Measurements from ENCODE around the gene VSTM2L.
"Not testable (repeated sequence)": the region's sequence is repeated elsewhere in the genome, so short reads cannot be mapped to it uniquely, and the experiment has no call there.

Gene VSTM2L

GRCh38 chr20:37958856-37959520 is 56.1 kb downstream of the VSTM2L start:
- DNase-seq (no peak), ATAC-seq (ENCODE audit: insufficient read depth, low read depth) (no peak)
- TF ChIP-seq, protein P1, sequence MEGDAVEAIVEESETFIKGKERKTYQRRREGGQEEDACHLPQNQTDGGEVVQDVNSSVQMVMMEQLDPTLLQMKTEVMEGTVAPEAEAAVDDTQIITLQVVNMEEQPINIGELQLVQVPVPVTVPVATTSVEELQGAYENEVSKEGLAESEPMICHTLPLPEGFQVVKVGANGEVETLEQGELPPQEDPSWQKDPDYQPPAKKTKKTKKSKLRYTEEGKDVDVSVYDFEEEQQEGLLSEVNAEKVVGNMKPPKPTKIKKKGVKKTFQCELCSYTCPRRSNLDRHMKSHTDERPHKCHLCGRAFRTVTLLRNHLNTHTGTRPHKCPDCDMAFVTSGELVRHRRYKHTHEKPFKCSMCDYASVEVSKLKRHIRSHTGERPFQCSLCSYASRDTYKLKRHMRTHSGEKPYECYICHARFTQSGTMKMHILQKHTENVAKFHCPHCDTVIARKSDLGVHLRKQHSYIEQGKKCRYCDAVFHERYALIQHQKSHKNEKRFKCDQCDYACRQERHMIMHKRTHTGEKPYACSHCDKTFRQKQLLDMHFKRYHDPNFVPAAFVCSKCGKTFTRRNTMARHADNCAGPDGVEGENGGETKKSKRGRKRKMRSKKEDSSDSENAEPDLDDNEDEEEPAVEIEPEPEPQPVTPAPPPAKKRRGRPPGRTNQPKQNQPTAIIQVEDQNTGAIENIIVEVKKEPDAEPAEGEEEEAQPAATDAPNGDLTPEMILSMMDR (IDR thresholded peaks at IDR 0.05; ENCODE audit: borderline replicate concordance, extremely low read depth, low read length, poor library complexity, severe bottlenecking) = no peak
- no peak for TF ChIP-seq EZH2 (IDR thresholded peaks at IDR 0.05; ENCODE audit: borderline replicate concordance, low read depth, low read length, severe bottlenecking)
- Histone ChIP-seq H3K4me1 (ENCODE audit: insufficient read depth, low read length) (no peaks in the 10 kb centered on the region), H2AFZ (ENCODE audit: low read depth, low read length) (no peak overlapping the region), H3K36me3 (ENCODE audit: insufficient read depth, low read length) (no peaks in the 10 kb centered on the region), H3K4me2 (ENCODE audit: insufficient read depth, low read length) (no peak overlapping the region), H3K79me2 (ENCODE audit: insufficient read depth, low read length) (no peaks in the 10 kb centered on the region), H3K4me3 (ENCODE audit: low read depth in 1 of 2, low read length in 2 of 2) (no peak overlapping the region), H3K9ac (ENCODE audit: low read depth, low read length) (no peak overlapping the region), H3K27ac (ENCODE audit: low read length) (no peak overlapping the region), H3K9me3 (ENCODE audit: insufficient read depth, low read length, severe bottlenecking) (no peaks in the 10 kb centered on the region), H3K27me3 (ENCODE audit: insufficient read depth, low read length, poor library complexity) (peaks cover 6% of the 10 kb centered on the region), H4K20me1 (ENCODE audit: insufficient read depth, low read length) (no peaks in the 10 kb centered on the region)

GRCh38 chr20:37961066-37961465 is 58.1 kb downstream of the VSTM2L start:
- H3K27ac ChIP-seq (ENCODE audit: low read length) = no peak overlapping the region
- H3K36me3 ChIP-seq (ENCODE audit: insufficient read depth, low read length) = no peaks in the 10 kb centered on the region
- H3K27me3 ChIP-seq (ENCODE audit: insufficient read depth, low read length, poor library complexity) = peaks cover 6% of the 10 kb centered on the region
- TF ChIP-seq, protein P1 (IDR thresholded peaks at IDR 0.05; ENCODE audit: borderline replicate concordance, extremely low read depth, low read length, poor library complexity, severe bottlenecking) = no peak
- TF ChIP-seq EZH2 (IDR thresholded peaks at IDR 0.05; ENCODE audit: borderline replicate concordance, low read depth, low read length, severe bottlenecking) = no peak
- H3K4me2 ChIP-seq (ENCODE audit: insufficient read depth, low read length) = no peak overlapping the region
- H3K4me1 ChIP-seq (ENCODE audit: insufficient read depth, low read length) = no peaks in the 10 kb centered on the region
- no peak overlapping the region for H3K9ac ChIP-seq (ENCODE audit: low read depth, low read length)
- ATAC-seq (ENCODE audit: insufficient read depth, low read depth) (no peak), DNase-seq (no peak)
- no peak overlapping the region for H3K4me3 ChIP-seq (ENCODE audit: low read depth in 1 of 2, low read length in 2 of 2)
- no peak overlapping the region for H2AFZ ChIP-seq (ENCODE audit: low read depth, low read length)
- H3K9me3 ChIP-seq (ENCODE audit: insufficient read depth, low read length, severe bottlenecking) = no peaks in the 10 kb centered on the region
- no peaks in the 10 kb centered on the region for H4K20me1 ChIP-seq (ENCODE audit: insufficient read depth, low read length)
- H3K79me2 ChIP-seq (ENCODE audit: insufficient read depth, low read length) = no peaks in the 10 kb centered on the region

DNA sequence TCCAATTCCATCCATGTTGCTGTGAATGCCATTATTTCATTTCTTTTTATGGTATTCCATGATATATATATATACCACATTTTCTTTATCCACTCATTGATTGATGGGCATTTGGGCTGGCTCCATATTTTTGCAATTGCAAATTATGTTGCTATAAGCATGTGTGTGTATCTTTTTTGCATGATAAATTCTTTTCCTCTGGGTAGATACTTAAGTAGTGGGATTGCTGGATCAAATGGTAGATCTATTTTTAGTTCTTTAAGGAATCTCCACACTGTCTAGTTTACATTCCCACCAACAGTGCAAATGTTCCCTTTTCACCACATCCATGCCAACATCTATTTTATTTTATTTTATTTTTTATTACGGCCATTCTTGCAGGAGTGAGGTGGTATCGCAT is 60.6 kb downstream of the VSTM2L start:
- not testable (repeated sequence) for ATAC-seq (ENCODE audit: insufficient read depth, low read depth); DNase-seq; H3K4me1 ChIP-seq (ENCODE audit: insufficient read depth, low read length); H3K27me3 ChIP-seq (ENCODE audit: insufficient read depth, low read length, poor library complexity); H2AFZ ChIP-seq (ENCODE audit: low read depth, low read length); H3K9me3 ChIP-seq (ENCODE audit: insufficient read depth, low read length, severe bottlenecking); H3K9ac ChIP-seq (ENCODE audit: low read depth, low read length); H3K27ac ChIP-seq (ENCODE audit: low read length); H3K36me3 ChIP-seq (ENCODE audit: insufficient read depth, low read length); H3K4me3 ChIP-seq (ENCODE audit: low read depth in 1 of 2, low read length in 2 of 2); H4K20me1 ChIP-seq (ENCODE audit: insufficient read depth, low read length); H3K4me2 ChIP-seq (ENCODE audit: insufficient read depth, low read length); H3K79me2 ChIP-seq (ENCODE audit: insufficient read depth, low read length)

GRCh38 chr20:37968841-37969401 is 66.0 kb downstream of the VSTM2L start:
- Histone ChIP-seq H3K36me3 (ENCODE audit: insufficient read depth, low read length) (no peaks in the 10 kb centered on the region), H4K20me1 (ENCODE audit: insufficient read depth, low read length) (no peaks in the 10 kb centered on the region), H3K27me3 (ENCODE audit: insufficient read depth, low read length, poor library complexity) (no peaks in the 10 kb centered on the region), H3K4me3 (ENCODE audit: low read depth in 1 of 2, low read length in 2 of 2) (no peak overlapping the region), H2AFZ (ENCODE audit: low read depth, low read length) (no peak overlapping the region), H3K9ac (ENCODE audit: low read depth, low read length) (no peak overlapping the region), H3K4me2 (ENCODE audit: insufficient read depth, low read length) (no peak overlapping the region), H3K27ac (ENCODE audit: low read length) (no peak overlapping the region), H3K9me3 (ENCODE audit: insufficient read depth, low read length, severe bottlenecking) (no peaks in the 10 kb centered on the region), H3K79me2 (ENCODE audit: insufficient read depth, low read length) (no peaks in the 10 kb centered on the region), H3K4me1 (ENCODE audit: insufficient read depth, low read length) (no peaks in the 10 kb centered on the region)
- ATAC-seq (ENCODE audit: insufficient read depth, low read depth) = no peak
- no peak for DNase-seq
- TF ChIP-seq EZH2 (IDR thresholded peaks at IDR 0.05; ENCODE audit: borderline replicate concordance, low read depth, low read length, severe bottlenecking) = no peak
- TF ChIP-seq, protein P1 (IDR thresholded peaks at IDR 0.05; ENCODE audit: borderline replicate concordance, extremely low read depth, low read length, poor library complexity, severe bottlenecking) = no peak

Measured in DND-41 (cell line).